ENCODE data around the gene CA11. TPM values are rescaled to one million over a fixed set of nuclear protein-coding genes. Genes with fewer than 3 reads are reported as not detected.

Gene CA11
- total and polyA plus RNA-seq, 9 of the 15 experiments (the other 6 are each of a cell fraction or from before 2014, with no cell fraction given), result 2.9 to 19.9 (median 8.3) TPM

GRCh38 chr19:48644355-48644754, 1.6 kb downstream of the CA11 start:
- DNase-seq (ENCODE audit: extremely low read depth in 1 of 4, low spot score in 3 of 4) (no peak), ATAC-seq (no peak), FAIRE-seq (no peak)
- 68% methylated on average over 4 of the region's 4 CpGs for WGBS (ENCODE audit: insufficient coverage, low coverage, missing lambda C conversion rate)
- Histone ChIP-seq H2AFZ (ENCODE audit: low read depth, low read length) (peak overlapping the region; percentile 73), H3K27me3 (ENCODE audit: control insufficient read depth in 2 of 2, insufficient read depth in 2 of 2, low read length in 2 of 2) (no peaks in the 10 kb centered on the region), H3K9ac (ENCODE audit: insufficient read depth in 1 of 2, low read depth in 2 of 2, low read length in 2 of 2) (peak overlapping the region in 1 of 2 experiments; percentile 40; a peak in 1 of 4 replicates), H3K27ac (ENCODE audit: extremely low read depth, low read depth, low read length) (no peak overlapping the region), H3K4me3 (no peak overlapping the region), H3K79me2 (ENCODE audit: control insufficient read depth, insufficient read depth, low read length) (peaks cover 7% of the 10 kb centered on the region; the same call in 2 of the 3 replicates), H3K4me1 (replicated peaks in 1 of 2; ENCODE audit: control insufficient read depth in 2 of 2, insufficient read depth in 2 of 2, low read length in 2 of 2) (peaks cover 21 to 44% of the 10 kb centered on the region in 2 experiments; a peak in 4 of 5 replicates), H3K9me1 (ENCODE audit: control insufficient read depth, insufficient read depth, low read length) (no peaks in the 10 kb centered on the region), H3K36me3 (ENCODE audit: control insufficient read depth, insufficient read depth, low read length) (no peaks in the 10 kb centered on the region), H3K9me3 (replicated peaks; ENCODE audit: control insufficient read depth, insufficient read depth, low read depth, low read length) (no peaks in the 10 kb centered on the region), H3K4me2 (ENCODE audit: insufficient read depth, low read length) (peak overlapping the region; percentile 84), H4K20me1 (replicated peaks; ENCODE audit: control insufficient read depth, insufficient read depth, low read length) (no peaks in the 10 kb centered on the region)
- TF ChIP-seq THAP12 (CRISPR knock-in tag; IDR thresholded peaks at IDR 0.05), result no peak
- 0 out of 2 replicates have a peak, but pooled peaks have one; percentile 8 for TF ChIP-seq ZNF407 (IDR thresholded peaks at IDR 0.05; ENCODE audit: low read depth)
- CTCF ChIA-PET (ENCODE audit: low intra/inter-chr PET ratio), result interaction anchor here (0.8 kb wide), 1 partner anchor 94 kb away, joined by 4 read pairs; no protein-coding TSS in a partner anchor
- intact Hi-C loops (cut with micrococcal nuclease) (no loop called here), in situ Hi-C loops (cut with MboI) (loop anchor here (5.0 to 10.0 kb wide), 2 partner anchors 193 to 330 kb away; partner anchors contain the start of gene HSD17B14)
- BruUV-seq (replicated peaks), result no TSS peak
- POLR2A ChIA-PET, result interaction anchor here (0.6 to 1.0 kb wide), 2 partner anchors 103 to 156 kb away, joined by 3 read pairs; no protein-coding TSS in a partner anchor

All from K562 (cell line).